Body of pancreas (tissue), 4 donors: Measurements from ENCODE around the gene UGGT1.

Experiments used
- CTCF ChIP-seq, 7 experiments: fragments of 450-650 bp in 4 of 7; fragments of 200-600 bp in 3 of 7; sonication (generic) in 3 of 7; IDR thresholded peaks; one replicate each; pipeline ENCODE4 v1.5.1; 2016 to 2019; ENCODE audit warnings: antibody characterized with exemption in 7 of 7
- POLR2A ChIP-seq, 3 donors: fragments of 450-650 bp; IDR thresholded peaks; one replicate each; pipeline ENCODE4 v1.6.1; 2016; ENCODE audit warnings: antibody characterized with exemption in 3 of 3, mild to moderate bottlenecking in 2 of 3

- TF ChIP-seq CTCF (IDR thresholded peaks at IDR 0.05) (no peak), POLR2A (IDR thresholded peaks at IDR 0.05) (no peak)
These were observed 69.7 kb downstream of the UGGT1 start for GRCh38 chr2:128160616-128161275.
